A673 (cell line): ENCODE results near the gene SLC8A2. TPM values are rescaled to one million over a fixed set of nuclear protein-coding genes. Genes with fewer than 3 reads are reported as not detected.
"Not testable (repeated sequence)": the region's sequence is repeated elsewhere in the genome, so short reads cannot be mapped to it uniquely, and the experiment has no call there.

Source experiments
- BruUV-seq: library from RNA; stranded (reverse); fragments of 400-500 nt; replicated peaks from 2 replicates; lab custom pipeline; 2021; lab: Mats Ljungman, UMichigan
- CTCF ChIA-PET: fragments of 300-600 bp; sonication (Branson Sonifier 250); formaldehyde crosslinking; loops from one replicate; lab custom pipeline; 2022; ENCODE audit warnings: antibody characterized with exemption; lab: Charles Lee
- POLR2A ChIA-PET: fragments of 300-600 bp; sonication (Branson Sonifier 250); formaldehyde crosslinking; loops from one replicate; lab custom pipeline; 2022; ENCODE audit warnings: antibody characterized with exemption; ENCODE audit not compliant: low non-redundant PET; lab: Charles Lee
- DNase-seq: peaks from one replicate; pipeline ENCODE4 v3.0.0-alpha.2; 2015; ENCODE audit warnings: low spot score
- H3K27ac ChIP-seq: fragments of 200-600 bp; sonication (generic); 2 replicates; pipeline ENCODE4 v1.5.1; 2016; ENCODE audit warnings: mixed run types, low read depth, mild to moderate bottlenecking, mixed read lengths, antibody characterized with exemption, low read length; ENCODE audit not compliant: poor library complexity, severe bottlenecking
- H3K27me3 ChIP-seq: fragments of 200-600 bp; sonication (generic); replicated peaks from 2 replicates; pipeline ENCODE4 v1.6.1; 2017; ENCODE audit warnings: mixed run types, low read depth, mild to moderate bottlenecking, mixed read lengths, antibody characterized with exemption, low read length; ENCODE audit not compliant: insufficient read depth, poor library complexity
- H3K36me3 ChIP-seq: fragments of 200-600 bp; sonication (generic); 2 replicates; pipeline ENCODE4 v1.6.1; 2016; ENCODE audit warnings: mixed run types, mild to moderate bottlenecking, mixed read lengths, antibody characterized with exemption, low read length; ENCODE audit not compliant: insufficient read depth, poor library complexity, severe bottlenecking
- H3K4me1 ChIP-seq: fragments of 200-600 bp; sonication (generic); 2 replicates; pipeline ENCODE4 v1.6.1; 2017; ENCODE audit warnings: mixed run types, mild to moderate bottlenecking, mixed read lengths, antibody characterized with exemption, low read length; ENCODE audit not compliant: insufficient read depth, poor library complexity, severe bottlenecking
- H3K4me3 ChIP-seq: fragments of 200-600 bp; sonication (generic); 2 replicates; pipeline ENCODE4 v1.5.1; 2016; ENCODE audit warnings: low read depth, mixed run types, mild to moderate bottlenecking, mixed read lengths, low read length; ENCODE audit not compliant: poor library complexity, severe bottlenecking
- H3K9me3 ChIP-seq: fragments of 200-600 bp; sonication (generic); 2 replicates; pipeline ENCODE4 v1.6.1; 2016; ENCODE audit warnings: mixed run types, low read depth, mild to moderate bottlenecking, mixed read lengths, antibody characterized with exemption, low read length; ENCODE audit not compliant: poor library complexity, severe bottlenecking
- CTCF ChIP-seq: fragments of 300-800, 200-600 bp; sonication (generic); conservative IDR thresholded peaks from 2 replicates; pipeline ENCODE4 v1.5.1; 2017; ENCODE audit warnings: low read depth, mild to moderate bottlenecking, antibody characterized with exemption, low read length, moderate library complexity, mixed read lengths
- EZH2 ChIP-seq: fragments of 200-600 bp; sonication (generic); IDR thresholded peaks from 2 replicates; pipeline ENCODE4 v1.6.1; 2017; ENCODE audit warnings: borderline replicate concordance, low read depth, mild to moderate bottlenecking, mixed read lengths, antibody characterized with exemption, low read length; ENCODE audit not compliant: poor library complexity, severe bottlenecking
- intact Hi-C: fragments of 100-400 bp; cut with micrococcal nuclease; formaldehyde crosslinking; loops from one replicate; pipeline ENCODE4 v1.10.0; 2022; ENCODE audit not compliant: unreplicated experiment
- total RNA-seq: library from RNA; stranded (reverse); gene quantifications from 2 replicates; pipeline ENCODE4 v1.2.3, GENCODE V29; 2021

The SLC8A2 gene
- total RNA-seq, 1 experiment from 2014 or later, result 3.2 TPM

DNA sequence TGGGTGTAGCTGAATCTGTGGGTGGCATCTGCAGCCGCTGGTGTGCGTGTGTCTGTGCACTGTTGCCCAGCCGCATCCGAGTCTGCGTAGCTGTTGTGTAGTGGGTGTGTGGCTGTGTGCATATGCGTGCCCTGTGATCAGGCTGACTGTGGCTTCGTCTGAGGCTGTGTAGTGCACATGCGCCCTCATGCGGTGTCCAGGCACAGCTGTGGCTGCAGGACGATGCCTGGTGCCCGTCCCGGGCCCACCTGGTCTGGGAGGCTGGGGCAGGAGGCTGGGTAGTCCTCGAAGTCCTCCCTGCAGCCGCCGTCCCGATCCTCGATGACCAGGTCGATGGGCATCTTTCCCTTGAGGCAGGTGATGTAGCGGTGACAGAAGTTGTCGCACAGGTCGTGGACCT, 57.2 kb downstream of the SLC8A2 start:
- Histone ChIP-seq H3K4me1 (peaks cover 6% of the 10 kb centered on the region), H3K9me3 (no peaks in the 10 kb centered on the region), H3K27ac (no peak overlapping the region), H3K27me3 (no peaks in the 10 kb centered on the region), H3K4me3 (no peak overlapping the region), H3K36me3 (no peaks in the 10 kb centered on the region)
- ChIA-PET POLR2A (no interaction called here), CTCF (no interaction called here)
- peak; percentile 23 for DNase-seq
- TF ChIP-seq EZH2 (no peak), CTCF (no peak; the same call in 1 of the 2 replicates)
- intact Hi-C loops, result no loop called here
- BruUV-seq, result no TSS peak

GRCh38 chr19:47413941-47414340, 57.8 kb downstream of the SLC8A2 start:
- Histone ChIP-seq H3K4me1 (peaks cover 6% of the 10 kb centered on the region), H3K27ac (no peak overlapping the region), H3K4me3 (no peak overlapping the region), H3K27me3 (no peaks in the 10 kb centered on the region), H3K36me3 (no peaks in the 10 kb centered on the region), H3K9me3 (no peaks in the 10 kb centered on the region)
- DNase-seq, result no peak
- intact Hi-C loops, result no loop called here
- ChIA-PET CTCF (no interaction called here), POLR2A (interaction anchor here (0.6 kb wide), 1 partner anchor 157 kb away, joined by 3 read pairs; no protein-coding TSS in a partner anchor)
- TF ChIP-seq EZH2 (no peak), CTCF (no peak)
- BruUV-seq, result no TSS peak

GRCh38 chr19:47411696-47412095, 60.0 kb downstream of the SLC8A2 start:
- H3K36me3 ChIP-seq, DNase-seq, BruUV-seq, H3K4me1 ChIP-seq, H3K27ac ChIP-seq, H3K27me3 ChIP-seq, CTCF ChIA-PET, H3K4me3 ChIP-seq, POLR2A ChIA-PET, H3K9me3 ChIP-seq, intact Hi-C loops: not testable (repeated sequence)

GRCh38 chr19:47411101-47411500, 60.6 kb downstream of the SLC8A2 start:
- POLR2A ChIA-PET, result no interaction called here
- no peak overlapping the region for H3K4me3 ChIP-seq
- intact Hi-C loops, result no loop called here
- no peak for DNase-seq
- TF ChIP-seq CTCF, result no peak
- TF ChIP-seq EZH2, result no peak
- no peaks in the 10 kb centered on the region for H3K9me3 ChIP-seq
- no peaks in the 10 kb centered on the region for H3K36me3 ChIP-seq
- CTCF ChIA-PET, result no interaction called here
- BruUV-seq, result no TSS peak
- no peaks in the 10 kb centered on the region for H3K27me3 ChIP-seq
- H3K4me1 ChIP-seq, result no peaks in the 10 kb centered on the region
- H3K27ac ChIP-seq, result no peak overlapping the region
